NCI-H345 treated with DMSO at 0.1 percent for 48 hours (cell line): Measurements from ENCODE around the gene CD86.
"Not testable (repeated sequence)": the region's sequence is repeated elsewhere in the genome, so short reads cannot be mapped to it uniquely, and the experiment has no call there.

Experiments
- DNase-seq: peaks from one replicate; lab custom pipeline; 2025; ENCODE audit not compliant: unreplicated experiment; lab: John Stamatoyannopoulos, UW

Gene CD86

GRCh38 chr3:122055215-122055614, at the start of gene CD86:
TSS of gene CD86 (plus strand) at chr3:122055362. CDS start at chr3:122055490, 128 bp downstream.
- no peak for DNase-seq

GRCh38 chr3:122006267-122006666, 48.9 kb upstream of the CD86 start:
- DNase-seq: no peak

GRCh38 chr3:122008166-122008565, 47.0 kb upstream of the CD86 start:
- DNase-seq: no peak

GRCh38 chr3:122010506-122010905, 44.7 kb upstream of the CD86 start:
- no peak for DNase-seq

GRCh38 chr3:122011396-122011795, 43.8 kb upstream of the CD86 start:
- no peak for DNase-seq

- DNase-seq: no peak
Observed at GRCh38 chr3:122012821-122013220, 42.3 kb upstream of the CD86 start.

- DNase-seq: no peak
Observed at GRCh38 chr3:122013448-122013925, 41.7 kb upstream of the CD86 start.

GRCh38 chr3:122014741-122015140, 40.4 kb upstream of the CD86 start:
- DNase-seq: no peak

GRCh38 chr3:122019493-122019892, 35.7 kb upstream of the CD86 start:
- no peak for DNase-seq

- no peak for DNase-seq
Observed at GRCh38 chr3:122021037-122021436, 34.1 kb upstream of the CD86 start.

GRCh38 chr3:122021811-122022401, 33.3 kb upstream of the CD86 start, which contains the start of gene ILDR1:
TSS of gene ILDR1 (minus strand) at chr3:122022247. CDS start at chr3:122022077, 170 bp downstream.
- peak; percentile 35 for DNase-seq

- no peak for DNase-seq
Observed at GRCh38 chr3:122023335-122023910, 31.7 kb upstream of the CD86 start.

GRCh38 chr3:122024800-122025199, 30.4 kb upstream of the CD86 start:
- no peak for DNase-seq

- no peak for DNase-seq
Observed at GRCh38 chr3:122025296-122025695, 29.9 kb upstream of the CD86 start.

- DNase-seq: no peak
Observed at GRCh38 chr3:122030381-122031122, 24.6 kb upstream of the CD86 start.

- no peak for DNase-seq
Observed at GRCh38 chr3:122031123-122031468, 24.1 kb upstream of the CD86 start.

- no peak for DNase-seq
Observed at GRCh38 chr3:122032531-122032930, 22.6 kb upstream of the CD86 start.

- DNase-seq: no peak
Observed at GRCh38 chr3:122033023-122033422, 22.1 kb upstream of the CD86 start.

- not testable (repeated sequence) for DNase-seq
Observed at GRCh38 chr3:122047296-122047695, 7.9 kb upstream of the CD86 start.

GRCh38 chr3:122047773-122048172, 7.4 kb upstream of the CD86 start:
- not testable (repeated sequence) for DNase-seq

- no peak for DNase-seq
Observed at GRCh38 chr3:122052968-122053367, 2.2 kb upstream of the CD86 start.

- no peak for DNase-seq
Observed at GRCh38 chr3:122057671-122058070, 2.5 kb downstream of the CD86 start.
